GM10248 (cell line): ENCODE results near the gene TSR2.

Experiments
- CTCF ChIA-PET: fragments of 300-600 bp; sonication (Branson Sonifier 250); formaldehyde crosslinking; extraction: SDS; loops from one replicate; lab custom pipeline; 2021; ENCODE audit warnings: antibody characterized with exemption; lab: Yijun Ruan, JAX
- POLR2A ChIA-PET: fragments of 350-650 bp; sonication (Branson Sonifier 250); formaldehyde crosslinking; extraction: SDS; loops from one replicate; lab custom pipeline; 2020; ENCODE audit warnings: antibody characterized with exemption; lab: Yijun Ruan, JAX
- DNase-seq: peaks from one replicate; pipeline ENCODE4 v3.0.0; 2012; ENCODE audit errors: extremely low spot score
- TF ChIP-seq, protein P1 (sequence below): IDR thresholded peaks from 2 replicates; pipeline ENCODE4 v1.5.1; 2012; ENCODE audit warnings: mild to moderate bottlenecking, low read depth; ENCODE audit errors: extremely low read depth, missing control alignments, control extremely low read depth

TSR2 gene

DNA sequence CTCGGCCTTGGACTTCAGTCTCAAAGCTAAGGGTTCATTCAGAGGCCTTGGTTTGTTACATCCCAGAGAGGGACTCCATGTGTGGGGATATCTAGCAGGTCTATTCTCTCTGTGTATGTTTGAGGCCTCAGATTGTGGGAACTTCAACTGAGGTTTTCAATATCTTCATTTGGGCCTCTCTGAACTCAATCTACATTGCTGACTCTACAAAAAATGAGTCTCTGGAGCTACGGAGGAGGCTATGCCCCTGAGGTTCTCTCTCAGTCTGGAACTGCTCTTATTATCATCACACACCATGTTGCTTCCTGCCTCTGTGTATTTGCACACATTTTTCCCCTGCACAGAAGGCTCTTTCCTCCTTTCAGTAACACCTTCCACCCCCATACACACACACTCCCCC lies 5.1 kb upstream of the TSR2 start:
- no peak for DNase-seq
- CTCF ChIA-PET, result no interaction called here
- POLR2A ChIA-PET, result no interaction called here
- TF ChIP-seq, protein P1, sequence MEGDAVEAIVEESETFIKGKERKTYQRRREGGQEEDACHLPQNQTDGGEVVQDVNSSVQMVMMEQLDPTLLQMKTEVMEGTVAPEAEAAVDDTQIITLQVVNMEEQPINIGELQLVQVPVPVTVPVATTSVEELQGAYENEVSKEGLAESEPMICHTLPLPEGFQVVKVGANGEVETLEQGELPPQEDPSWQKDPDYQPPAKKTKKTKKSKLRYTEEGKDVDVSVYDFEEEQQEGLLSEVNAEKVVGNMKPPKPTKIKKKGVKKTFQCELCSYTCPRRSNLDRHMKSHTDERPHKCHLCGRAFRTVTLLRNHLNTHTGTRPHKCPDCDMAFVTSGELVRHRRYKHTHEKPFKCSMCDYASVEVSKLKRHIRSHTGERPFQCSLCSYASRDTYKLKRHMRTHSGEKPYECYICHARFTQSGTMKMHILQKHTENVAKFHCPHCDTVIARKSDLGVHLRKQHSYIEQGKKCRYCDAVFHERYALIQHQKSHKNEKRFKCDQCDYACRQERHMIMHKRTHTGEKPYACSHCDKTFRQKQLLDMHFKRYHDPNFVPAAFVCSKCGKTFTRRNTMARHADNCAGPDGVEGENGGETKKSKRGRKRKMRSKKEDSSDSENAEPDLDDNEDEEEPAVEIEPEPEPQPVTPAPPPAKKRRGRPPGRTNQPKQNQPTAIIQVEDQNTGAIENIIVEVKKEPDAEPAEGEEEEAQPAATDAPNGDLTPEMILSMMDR, result no peak

DNA sequence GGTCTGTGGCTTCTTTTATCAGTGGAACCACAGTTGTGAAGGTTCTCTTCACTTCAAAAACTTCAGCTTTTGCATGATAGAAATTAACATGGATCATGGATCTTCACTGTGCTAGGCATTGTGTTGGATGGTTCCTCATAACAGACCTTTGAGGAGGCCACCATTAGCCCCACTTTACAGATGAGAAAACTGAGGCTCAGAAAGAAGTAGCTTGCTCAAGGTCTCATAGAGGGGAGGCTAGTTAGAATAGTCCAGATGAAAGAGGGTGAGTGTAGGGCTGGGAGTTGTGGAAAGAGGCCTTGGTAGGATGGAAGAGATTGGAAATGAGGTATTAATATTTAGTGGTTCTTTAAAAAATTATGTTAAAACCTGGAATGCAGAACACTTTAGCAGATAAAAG lies 2.6 kb downstream of the TSR2 start:
- CTCF ChIA-PET, result no interaction called here
- POLR2A ChIA-PET, result no interaction called here
- DNase-seq, result no peak
- TF ChIP-seq, protein P1, result no peak

DNA sequence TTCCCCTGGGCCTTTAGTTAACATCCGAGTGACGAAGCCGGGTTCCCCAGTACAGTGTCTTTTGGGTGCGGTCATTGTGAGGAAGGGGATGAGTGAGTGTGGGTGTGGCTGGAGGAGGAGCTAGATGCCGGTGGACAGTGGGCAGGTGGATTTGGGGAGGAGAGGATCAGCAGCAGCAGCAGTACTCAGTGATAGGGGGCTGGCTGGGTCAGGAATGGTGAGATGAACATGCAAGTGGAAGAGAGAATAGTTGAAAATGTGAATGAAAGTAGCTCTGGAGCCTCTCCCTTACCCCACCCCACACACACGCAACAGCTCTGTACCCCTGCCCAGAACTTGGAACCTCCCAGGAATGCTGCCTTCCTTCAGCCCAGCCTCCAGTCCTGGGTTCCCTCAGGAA lies 4.5 kb downstream of the TSR2 start:
- no peak for DNase-seq
- POLR2A ChIA-PET, result interaction anchor here (1.0 kb wide), 1 partner anchor 195 kb away, joined by 4 read pairs; no protein-coding TSS in a partner anchor
- CTCF ChIA-PET, result interaction anchor here (1.7 kb wide), 1 partner anchor 8 kb away, joined by 5 read pairs; no protein-coding TSS in a partner anchor
- TF ChIP-seq, protein P1, result no peak

DNA sequence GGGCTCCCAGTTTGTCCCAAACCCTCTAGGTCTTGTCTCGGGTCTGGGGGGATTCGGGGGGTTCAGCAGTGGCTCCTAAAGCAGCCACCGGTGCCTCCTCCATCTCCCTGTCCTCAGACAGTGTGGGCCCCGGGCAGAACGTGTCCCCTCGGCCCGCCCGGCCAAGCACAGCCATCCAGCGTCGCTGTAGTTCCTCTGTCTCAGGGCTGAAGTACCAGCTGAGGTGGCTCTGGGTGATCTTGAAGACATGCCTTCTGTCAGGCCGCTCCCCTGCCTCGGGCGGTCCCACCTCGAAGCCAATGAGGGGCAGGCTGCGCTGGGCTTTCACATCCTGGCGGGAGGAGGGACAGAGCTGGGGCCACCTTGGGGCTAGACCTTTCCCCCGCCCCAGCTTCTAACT lies 5.9 kb downstream of the TSR2 start:
- DNase-seq, result no peak
- ChIA-PET CTCF (no interaction called here), POLR2A (no interaction called here)
- TF ChIP-seq, protein P1, result no peak

DNA sequence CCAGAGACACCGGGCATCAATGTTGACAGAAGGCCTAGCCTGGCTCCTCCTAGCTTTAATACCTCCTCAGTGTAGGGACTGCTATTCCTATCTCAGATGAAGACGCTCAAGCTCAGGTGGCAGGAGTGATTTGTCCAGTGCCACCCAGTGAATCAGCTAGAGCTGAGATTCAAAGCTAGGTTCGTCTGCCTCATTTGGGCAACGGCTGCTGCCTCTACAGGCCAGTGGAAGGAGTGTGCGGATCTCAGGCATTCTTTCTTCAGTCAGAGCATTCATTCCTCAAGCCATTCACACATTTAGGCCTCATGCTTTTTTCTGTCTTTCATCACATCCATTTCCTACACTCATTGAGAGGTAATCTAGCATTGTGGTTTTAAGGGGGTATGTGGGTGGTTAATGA lies 7.3 kb downstream of the TSR2 start:
- ChIA-PET POLR2A (interaction anchor here (0.5 to 0.7 kb wide), 2 partner anchors 108 to 692 kb away, joined by 3 to 4 read pairs; no protein-coding TSS in a partner anchor), CTCF (no interaction called here)
- TF ChIP-seq, protein P1, result no peak
- no peak for DNase-seq

DNA sequence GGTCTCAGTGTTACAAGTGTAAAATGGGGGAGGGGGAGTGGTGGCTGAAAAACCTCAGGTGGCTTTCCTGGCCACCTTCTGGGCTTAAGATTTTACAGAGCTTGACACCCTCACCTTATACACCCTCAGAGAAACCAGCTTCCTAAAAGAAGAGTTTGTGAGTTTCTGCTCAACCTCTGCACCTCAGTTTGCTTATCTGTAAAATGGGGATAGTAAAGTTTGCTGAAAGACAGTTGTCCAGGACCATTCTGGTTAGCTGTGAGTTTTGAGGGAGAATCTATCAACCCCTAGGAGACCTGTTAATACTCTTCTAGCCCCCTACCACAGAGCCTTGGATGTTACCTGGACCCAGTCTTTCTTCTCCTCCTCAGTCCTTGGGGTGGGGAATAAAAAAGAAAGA lies 9.7 kb downstream of the TSR2 start:
- TF ChIP-seq, protein P1, result no peak
- no peak for DNase-seq
- ChIA-PET CTCF (interaction anchor here (1.3 kb wide), 1 partner anchor 10 kb away, joined by 3 read pairs; no protein-coding TSS in a partner anchor), POLR2A (interaction anchor here (0.5 kb wide), 1 partner anchor 17 kb away, joined by 3 read pairs; no protein-coding TSS in a partner anchor)
